ENCODE data around the gene CFAP43. TPM values are rescaled to one million over a fixed set of nuclear protein-coding genes. Genes with fewer than 3 reads are reported as not detected.
A peak's percentile ranks its signal among the peaks of the same experiment; 100 is the strongest.
"Not testable (repeated sequence)": the region's sequence is repeated elsewhere in the genome, so short reads cannot be mapped to it uniquely, and the experiment has no call there.

Gene CFAP43
- polyA plus RNA-seq, 3 donors = 13.4 to 29.6 (median 25.0) TPM

DNA sequence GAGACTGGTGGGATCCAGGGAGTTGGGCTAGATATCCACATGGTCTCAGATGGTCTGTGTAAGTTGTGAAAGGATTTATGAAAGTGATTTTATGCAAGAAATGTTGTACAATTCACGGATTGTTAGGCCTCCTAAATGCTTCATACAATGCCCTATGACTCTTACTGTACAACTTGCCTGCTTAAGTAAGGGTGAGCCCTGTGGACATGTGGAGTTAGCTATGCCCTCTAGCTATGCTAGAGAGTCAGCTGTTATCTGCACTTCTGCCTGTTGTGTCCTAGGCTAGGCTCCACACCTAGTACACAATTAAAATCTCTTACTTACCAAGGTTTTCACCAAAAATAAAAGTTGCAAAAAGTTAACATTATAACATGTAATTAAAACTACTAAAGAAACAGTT is 1.7 kb upstream of the CFAP43 start:
- no peak for DNase-seq

DNA sequence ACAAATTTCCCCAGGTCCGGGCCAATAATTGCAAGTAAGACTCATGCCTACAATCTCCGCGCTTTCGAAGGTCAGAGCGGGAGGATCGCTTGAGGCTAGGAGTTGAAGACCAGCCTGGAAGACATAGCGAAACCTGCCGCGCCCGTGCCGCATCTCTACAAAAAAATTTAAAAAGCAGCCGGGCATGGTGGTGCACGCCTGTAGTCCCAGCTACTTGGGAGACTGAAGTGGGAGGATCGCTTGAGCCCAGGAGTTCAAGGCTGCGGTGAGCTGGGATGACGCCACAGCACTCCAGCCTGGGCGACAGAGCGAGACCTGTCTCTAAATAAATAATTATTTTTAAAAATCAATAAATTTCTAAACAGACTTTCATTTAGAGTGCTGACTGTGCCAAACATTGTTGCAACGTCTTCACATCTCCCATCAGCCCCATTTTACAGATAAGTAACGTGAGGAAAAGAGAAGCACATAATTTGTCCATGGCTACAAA is 494 bp upstream of the CFAP43 start:
- no peak for DNase-seq

DNA sequence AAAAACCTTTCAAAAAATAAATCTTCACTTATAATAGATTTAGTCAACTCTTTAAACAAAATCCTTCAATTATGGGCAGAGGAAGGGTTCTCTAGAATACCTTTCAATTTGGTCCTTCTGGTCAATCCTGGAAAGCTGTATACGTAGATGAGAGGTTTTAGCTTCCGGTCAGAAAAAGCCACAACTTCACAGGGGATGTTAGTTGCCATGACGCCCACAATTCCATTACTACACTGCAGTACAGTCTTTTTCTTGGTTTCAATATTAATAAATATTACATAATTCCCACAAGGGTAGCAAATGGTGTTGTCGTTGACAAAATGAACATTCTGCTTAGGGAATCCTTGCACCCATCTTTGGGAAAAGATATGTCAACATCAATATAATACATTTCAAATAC is 1.7 kb downstream of the CFAP43 start:
- DNase-seq = no peak

DNA sequence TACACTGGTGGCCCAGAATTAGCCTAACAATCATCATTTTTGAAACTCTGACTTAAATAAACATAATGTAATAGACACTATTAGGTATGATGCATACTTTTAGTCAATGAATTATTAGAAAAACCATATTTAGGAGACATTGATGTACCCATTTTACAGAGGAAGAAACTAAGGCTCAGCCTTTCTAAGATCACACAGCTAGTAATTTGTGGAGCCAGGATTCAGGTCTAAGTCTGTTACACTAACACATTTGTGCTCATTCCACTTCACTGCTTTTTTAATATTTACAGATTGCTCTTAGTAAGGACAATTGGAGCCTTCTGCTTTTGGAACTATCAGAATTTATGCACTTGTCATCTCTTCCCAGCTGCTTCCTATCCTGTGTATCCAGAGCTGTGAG is 8.9 kb downstream of the CFAP43 start:
- no peak for DNase-seq

DNA sequence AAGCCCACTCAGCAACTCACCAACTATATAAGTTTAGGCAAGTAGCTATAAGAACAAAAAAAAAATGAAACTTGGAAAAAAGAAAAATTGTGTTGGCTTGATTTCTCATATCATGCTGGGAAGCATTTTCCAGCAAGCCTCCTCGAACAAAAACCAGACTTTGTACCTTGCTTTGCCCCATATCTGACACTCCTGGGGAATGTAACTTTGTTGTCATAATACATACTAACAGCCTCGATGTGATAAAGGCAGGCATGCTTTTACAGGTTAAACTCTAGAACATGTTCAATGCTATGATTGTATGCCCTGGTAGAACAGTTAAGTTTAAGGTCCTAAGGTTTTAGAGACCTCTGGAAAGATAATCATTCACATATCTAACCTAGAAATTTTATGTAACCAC is 11.6 kb downstream of the CFAP43 start:
- no peak for DNase-seq

DNA sequence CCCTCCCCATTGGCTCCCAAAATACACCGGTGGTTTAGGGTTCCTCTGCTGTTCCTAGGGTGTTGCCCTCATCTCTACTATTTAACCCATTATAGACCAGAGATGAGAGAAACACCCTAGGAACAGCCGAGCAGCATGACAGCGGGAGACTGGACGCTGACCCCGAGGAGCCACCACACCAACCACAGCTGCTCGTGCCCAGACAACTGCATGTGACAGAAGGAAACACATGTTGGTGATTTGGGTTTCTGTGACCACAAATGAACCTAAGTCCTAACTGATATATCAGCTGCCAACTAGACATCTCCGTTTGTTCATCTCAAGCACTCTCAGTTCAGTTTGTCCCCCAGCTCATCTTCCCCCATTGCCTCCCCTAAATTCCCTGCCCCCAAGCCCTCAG is 13.4 kb downstream of the CFAP43 start:
- no peak for DNase-seq

DNA sequence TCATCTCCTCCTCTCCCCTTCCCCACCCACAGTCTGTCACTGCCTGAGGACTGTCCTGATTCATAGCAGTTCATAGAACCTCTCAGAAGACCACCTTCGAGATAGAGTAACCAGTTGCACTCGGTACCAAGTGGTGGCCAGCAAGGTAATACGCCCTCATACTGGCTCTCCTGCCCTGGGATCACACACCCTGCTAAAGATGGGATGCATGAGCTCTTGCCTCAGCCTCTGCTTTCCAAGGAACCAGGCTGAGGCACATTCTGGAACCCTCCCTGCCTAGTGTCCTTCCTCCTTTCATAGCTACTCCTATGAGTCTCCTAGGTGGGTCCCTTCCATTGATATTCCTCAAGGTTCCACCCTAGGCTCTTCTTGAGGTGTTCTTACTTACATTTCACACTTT is 15.5 kb downstream of the CFAP43 start:
- no peak for DNase-seq

DNA sequence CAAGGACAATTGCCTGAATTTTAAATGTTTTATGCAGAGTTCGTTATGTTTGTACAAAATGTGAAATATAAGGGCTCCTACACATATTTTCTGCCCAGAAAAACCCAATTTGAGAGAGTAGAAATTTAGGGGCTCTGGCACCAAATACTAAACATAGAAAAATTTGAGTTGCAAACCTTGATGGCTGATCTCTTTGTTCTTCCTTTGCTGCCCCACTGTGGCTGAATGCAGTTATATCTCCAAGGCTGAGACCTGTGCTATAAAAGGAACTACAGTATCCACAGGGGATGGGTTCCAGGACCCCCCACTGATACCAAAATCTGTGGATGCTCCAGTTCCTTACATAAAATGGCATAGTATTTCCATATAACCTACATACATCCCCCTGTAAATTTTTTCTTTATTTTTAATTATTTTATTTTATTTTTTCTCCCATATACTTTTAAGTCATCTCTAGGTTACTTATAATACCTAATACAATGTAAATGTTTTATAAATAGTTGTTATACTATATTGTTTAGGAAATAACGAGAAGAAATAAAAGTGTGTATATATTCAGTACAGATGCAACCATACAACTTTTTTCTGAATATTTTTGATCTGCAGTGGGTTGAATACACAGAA is 22.5 kb downstream of the CFAP43 start:
- peak; percentile 40 for DNase-seq

DNA sequence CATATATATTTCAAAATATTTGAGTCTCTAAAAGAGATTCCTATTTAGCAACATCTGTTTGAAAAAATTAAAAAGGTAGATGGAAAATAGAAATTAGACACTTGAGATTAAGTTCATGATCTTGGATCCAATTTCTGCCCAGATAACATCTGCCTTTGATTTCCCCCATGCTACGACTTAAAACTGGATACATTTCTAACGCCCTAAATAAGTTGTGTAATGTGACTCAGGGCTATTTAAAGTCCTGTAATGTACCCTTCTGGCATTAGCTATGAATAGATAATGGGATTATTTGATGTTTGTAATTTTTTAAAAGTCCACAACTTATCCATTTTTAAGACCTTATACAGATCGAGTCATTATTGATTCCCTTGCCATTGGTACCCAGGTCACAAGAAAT is 23.4 kb downstream of the CFAP43 start:
- DNase-seq = no peak

DNA sequence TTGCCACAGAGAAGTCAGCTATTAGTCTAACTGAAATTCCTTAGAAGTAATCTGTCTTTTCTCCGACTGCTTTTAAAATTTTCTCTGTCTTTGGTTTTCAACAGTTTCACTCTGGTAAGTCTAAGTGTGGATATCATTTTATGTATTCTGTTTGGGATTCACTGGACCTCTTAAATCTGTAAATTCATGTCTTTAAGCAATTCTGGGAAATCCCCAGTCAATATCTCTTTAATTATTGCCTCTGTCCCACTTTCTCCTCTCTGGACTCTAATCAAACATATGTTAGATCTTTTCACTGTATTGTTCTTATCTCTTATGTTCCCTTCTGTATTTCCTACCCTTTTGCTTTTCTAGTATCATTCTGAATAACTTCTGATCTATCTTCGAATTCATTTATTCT is 29.9 kb downstream of the CFAP43 start:
- no peak for DNase-seq

DNA sequence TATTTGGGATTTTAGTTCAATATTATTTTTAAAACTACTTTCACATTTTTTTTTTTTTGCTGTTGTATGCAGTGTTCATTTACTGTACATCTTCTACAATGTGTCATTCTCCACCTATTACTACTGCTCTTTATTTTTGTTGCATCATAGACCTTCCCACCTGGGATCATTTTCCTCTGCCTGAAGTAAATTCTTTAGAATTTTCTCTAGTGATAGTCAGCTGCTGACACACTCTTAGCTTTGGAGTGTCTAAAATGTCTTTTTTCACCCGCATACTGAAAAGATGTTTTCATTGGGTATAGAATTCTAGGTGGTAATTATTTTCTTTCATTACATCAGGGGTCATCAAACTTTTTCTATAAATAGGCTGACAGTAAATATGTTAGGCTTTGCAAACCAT is 30.5 kb downstream of the CFAP43 start:
- DNase-seq = no peak

DNA sequence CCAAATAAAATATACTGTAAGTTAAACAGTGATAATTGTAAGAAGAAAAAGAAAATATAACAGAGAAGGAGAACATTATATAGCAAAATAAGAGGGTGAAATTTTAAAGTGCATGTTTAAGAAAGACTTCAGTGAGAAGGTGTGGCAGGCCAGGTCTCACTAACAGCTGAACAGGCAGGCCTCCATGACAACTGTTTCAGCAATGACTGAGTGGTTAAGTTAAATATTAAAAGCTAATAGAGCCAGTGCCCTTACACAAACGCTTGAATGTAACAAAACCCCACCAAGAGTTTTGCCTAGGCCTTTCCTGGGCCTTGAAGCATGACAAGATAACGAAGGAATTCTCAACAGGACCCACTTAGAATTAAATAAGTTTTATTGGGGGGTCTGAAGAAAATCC is 32.6 kb downstream of the CFAP43 start:
- DNase-seq = peak; percentile 15

DNA sequence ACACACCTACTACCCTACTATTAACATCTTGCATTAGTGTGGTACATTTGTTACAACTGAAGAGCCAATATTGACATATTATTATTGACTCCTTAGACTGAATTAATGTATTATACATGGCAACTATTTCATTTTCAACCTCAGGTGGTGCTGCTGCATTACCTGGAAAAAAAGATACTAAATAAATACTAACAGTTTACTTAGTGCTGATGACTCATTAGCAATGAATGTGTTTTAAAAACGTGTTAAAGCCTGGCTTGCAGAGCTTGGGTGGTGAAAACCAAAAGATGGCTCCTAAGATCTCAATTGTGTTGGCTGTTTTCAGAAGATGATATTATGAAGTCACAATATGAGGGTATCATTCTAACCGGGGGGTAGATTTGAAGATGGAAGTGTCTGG is 34.8 kb downstream of the CFAP43 start:
- DNase-seq = no peak

DNA sequence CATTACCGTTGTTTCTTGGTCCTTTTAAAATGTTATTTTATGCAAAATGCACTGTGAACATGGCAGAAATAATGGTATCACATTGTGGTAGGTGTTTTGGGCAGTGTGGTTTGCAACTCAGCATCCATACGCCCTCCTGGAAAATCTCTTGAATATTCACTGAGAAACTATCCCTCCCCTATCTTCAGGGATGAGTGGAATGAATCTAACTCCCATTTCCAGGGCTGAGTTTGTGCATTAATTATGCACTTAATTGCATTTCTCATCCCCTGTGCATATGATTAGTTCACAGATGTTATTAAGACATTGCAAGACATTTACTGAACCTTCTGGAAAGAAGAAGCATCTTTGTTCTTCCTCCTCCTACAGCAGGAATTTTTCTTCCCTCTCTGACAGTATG is 36.5 kb downstream of the CFAP43 start:
- DNase-seq = no peak

DNA sequence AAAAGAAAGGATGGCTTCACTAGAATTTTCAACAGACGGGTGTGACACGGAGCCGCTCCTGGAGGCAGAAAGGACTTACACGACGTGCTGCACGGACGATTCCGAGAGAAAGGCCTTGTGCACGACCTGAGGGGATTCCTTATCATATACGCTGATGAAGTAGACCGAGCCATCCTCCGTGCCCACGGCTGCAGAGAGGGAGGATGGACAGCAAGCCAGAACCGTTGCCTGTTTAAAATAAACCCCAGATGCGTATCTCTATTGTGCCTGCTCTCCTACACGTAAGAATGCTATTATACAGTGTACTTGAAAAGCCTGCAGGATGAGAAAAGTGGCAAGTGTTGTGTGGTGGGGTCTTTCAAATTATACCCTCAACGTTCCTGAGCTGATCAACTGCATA is 38.4 kb downstream of the CFAP43 start:
- DNase-seq = no peak

DNA sequence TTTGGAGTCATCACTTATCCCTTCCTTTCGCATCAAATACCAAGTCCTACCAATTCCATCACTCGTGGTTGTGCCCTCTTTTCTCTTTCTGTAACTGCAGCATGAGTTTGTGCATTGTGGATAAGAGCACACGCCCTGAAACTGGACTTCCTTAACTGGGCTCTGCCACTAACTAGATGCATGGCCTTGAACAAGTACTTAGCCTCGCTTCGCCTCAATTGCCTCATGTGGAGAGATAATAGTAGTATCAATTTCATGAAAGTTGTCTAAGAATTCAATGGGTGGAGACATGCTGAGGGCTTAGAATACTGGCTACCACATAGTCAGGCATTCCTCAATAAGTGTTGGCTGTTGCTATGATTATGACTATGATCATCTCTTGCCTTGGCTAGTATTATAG is 41.5 kb downstream of the CFAP43 start:
- DNase-seq = no peak

DNA sequence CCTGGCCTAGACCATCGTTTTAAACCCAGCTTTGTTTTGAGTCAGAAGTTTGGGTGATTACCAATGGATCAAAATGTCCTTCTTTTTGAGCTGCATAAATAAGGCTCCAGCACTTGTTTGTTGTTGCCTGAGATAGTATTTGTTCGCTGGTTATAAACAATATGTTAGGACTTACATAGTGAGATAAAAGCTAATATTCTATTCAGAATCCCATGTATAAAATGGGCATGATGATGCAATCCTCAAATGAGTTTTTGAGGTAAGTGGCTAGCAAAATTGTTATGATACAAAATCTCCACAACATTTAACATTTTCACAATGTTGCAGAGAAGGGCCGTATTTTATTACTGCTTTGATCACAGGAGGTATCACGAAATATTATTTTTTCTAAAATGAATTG is 48.5 kb downstream of the CFAP43 start:
- DNase-seq = no peak

DNA sequence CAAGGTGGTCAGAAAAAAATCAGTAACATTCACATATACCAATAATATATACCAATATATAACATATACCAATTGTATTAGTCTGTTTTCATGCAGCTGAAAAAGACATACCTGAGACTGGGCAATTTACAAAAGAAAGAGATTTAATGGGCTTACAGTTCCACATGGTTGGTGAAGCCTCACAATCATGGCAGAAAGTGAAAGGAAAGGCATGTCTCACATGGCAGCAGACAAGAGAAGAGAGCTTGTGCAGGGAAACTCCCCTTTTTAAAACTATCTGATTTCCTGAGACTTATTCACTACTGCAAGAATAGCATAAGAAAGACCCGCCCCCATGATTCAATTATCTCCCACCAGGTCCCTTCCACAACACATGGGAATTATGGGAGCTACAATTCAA is 58.0 kb downstream of the CFAP43 start:
- not testable (repeated sequence) for DNase-seq

DNA sequence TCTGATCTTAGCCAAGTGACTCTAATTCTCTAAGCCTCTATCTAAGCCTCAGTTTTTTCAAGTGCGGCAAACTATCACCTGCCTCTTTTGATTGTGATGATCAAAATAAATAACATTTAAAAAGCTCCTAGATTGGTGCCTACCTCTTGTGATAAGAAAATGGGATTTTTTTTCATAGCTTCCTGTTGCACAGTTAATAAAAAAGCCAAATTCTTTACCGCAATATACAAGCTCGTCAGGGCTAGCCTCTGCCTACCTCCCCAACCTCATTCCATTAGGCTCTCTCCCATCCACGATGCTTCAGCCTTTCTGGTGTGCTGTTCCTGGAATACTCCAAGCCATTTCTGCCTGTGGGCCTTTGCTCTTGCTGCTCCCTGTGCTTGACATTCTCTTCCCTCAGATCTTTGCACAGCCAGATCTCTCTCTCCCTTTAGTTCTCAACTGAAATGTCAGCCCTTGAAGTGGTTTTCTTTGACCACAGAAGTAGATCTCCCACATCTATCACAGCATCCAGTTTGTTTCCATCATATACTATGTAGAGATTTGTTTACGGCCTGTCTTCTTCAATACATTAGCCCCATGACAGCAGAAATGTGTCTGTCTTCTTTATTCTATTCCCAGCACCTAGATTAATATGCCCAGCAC is 61.4 kb downstream of the CFAP43 start:
- no peak for DNase-seq

DNA sequence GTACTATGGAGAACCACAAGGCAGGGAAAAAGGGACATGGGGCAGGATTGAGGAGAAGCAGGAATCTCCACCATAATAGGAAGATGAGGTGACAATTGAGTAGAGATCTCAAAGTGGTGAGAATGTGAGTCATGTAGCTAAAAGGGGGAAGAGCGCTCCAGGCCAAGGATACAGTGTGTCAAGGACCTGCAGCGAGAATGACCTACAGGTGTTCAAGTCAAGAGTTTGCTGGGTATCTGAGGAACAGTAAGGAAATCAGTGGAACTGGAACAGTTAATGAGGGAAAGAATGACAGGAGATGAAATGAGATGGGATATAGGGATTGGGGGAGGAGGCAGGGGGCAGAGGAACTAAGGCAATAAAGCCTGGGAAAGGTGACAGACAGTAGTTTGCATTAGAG is 76.6 kb downstream of the CFAP43 start:
- DNase-seq = no peak

DNA sequence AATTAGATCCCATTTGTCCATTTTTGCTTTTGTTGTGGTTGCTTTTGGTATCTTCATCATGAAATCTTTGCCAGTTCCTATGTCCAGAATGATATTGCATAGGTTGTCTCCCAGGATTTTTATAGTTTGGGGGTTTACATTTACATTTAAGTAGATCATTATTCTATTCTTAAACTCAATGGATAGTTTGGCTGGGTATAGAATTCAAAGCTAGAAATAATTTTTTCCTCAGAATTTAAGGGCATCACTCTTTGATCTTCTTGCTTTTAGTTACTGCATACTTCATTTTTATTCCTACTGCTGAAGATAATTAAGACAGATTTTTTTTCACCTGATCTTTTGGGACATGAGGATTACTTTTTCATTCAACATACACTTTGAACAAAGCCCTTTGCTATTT is 80.4 kb downstream of the CFAP43 start:
- DNase-seq = no peak

DNA sequence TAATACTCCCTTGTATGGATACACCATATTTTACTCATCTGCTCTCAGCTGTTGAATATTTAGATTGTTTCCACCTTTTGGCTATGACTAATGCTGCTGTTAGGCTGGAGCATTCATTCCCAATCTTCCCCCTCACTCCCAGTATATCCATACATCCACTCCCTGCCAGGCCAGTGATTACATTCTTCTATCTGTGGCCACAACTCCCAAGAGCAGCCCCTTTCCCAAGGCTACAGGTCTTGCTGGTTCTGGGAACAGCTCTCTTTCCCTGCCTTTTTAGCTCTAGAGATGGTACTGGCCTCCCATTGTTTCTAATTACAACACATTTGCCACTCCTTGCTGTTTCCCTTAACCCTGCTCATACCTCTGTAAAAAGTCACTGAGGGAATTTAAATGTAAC is 82.0 kb downstream of the CFAP43 start:
- no peak for DNase-seq

DNA sequence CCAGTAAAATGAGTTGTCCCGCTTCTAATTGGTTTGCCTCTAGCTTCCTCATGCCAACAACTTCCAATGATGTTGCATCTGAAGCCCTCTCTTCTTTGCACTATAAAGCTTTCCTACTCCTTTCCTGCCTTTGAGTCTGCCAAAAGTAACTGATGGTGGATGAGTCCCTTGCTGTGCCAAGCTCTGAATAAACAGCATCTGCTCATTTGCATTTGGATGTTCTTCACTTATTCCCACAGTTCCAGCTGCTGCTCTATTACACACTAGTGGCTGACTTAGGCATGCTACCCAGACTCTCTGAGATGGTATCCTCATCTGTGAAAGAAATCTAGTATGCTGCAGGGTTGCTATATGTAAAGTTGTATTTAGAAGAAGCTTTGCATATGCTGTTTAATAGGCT is 85.3 kb downstream of the CFAP43 start:
- DNase-seq = no peak

DNA sequence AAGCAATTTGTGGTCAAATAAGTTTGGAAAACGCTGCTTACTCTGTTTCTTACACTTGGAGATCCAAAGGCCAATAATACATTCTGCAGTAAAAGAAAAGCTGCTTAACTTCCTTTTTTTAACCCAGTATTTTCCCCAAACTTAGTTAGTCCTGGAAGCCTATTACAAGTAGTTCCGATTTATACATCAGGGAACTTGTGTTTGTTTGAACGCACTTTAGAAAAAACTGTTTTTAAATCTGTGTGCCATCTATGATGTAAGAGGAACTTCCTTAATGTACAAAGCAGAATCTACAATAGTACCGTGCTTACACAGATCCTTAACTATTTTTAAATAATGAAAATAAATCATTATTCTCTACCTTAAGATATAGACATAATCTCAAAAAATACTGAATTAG is 87.2 kb downstream of the CFAP43 start:
- no peak for DNase-seq
